Mucosa of rectum (tissue), 2 donors: ENCODE measurements around the gene USF3.

Experiments
- H3K27ac ChIP-seq, 2 donors: one replicate each; pipeline ENCODE4 v1.7.0; 2013; ENCODE audit warnings: inconsistent platforms in 2 of 2, low read depth in 2 of 2, low read length in 2 of 2
- H3K27me3 ChIP-seq, 2 donors: one replicate each; pipeline ENCODE4 v1.7.0; 2013; ENCODE audit warnings: low read length in 2 of 2; ENCODE audit not compliant: control insufficient read depth in 2 of 2, insufficient read depth in 2 of 2
- H3K36me3 ChIP-seq, 2 donors: one replicate each; pipeline ENCODE4 v1.7.0; 2013; ENCODE audit warnings: low read length in 2 of 2; ENCODE audit not compliant: control insufficient read depth in 2 of 2, insufficient read depth in 2 of 2
- H3K4me1 ChIP-seq, 2 donors: one replicate each; pipeline ENCODE4 v1.7.0; 2013; ENCODE audit warnings: low read length in 2 of 2, mild to moderate bottlenecking in 1 of 2; ENCODE audit not compliant: control insufficient read depth in 2 of 2, insufficient read depth in 2 of 2
- H3K4me3 ChIP-seq, 2 donors: one replicate each; pipeline ENCODE4 v1.7.0; 2013; ENCODE audit warnings: low read length in 2 of 2
- H3K9ac ChIP-seq, 2 donors: one replicate each; pipeline ENCODE4 v1.7.0; 2013; ENCODE audit warnings: low read length in 2 of 2, low read depth in 1 of 2, mild to moderate bottlenecking in 1 of 2
- H3K9me3 ChIP-seq, 2 donors: one replicate each; pipeline ENCODE4 v1.7.0; 2013; ENCODE audit warnings: low read length in 2 of 2; ENCODE audit not compliant: control insufficient read depth in 2 of 2
- donor health status: healthy.
- donor health status: Normal muscosa, but diverticular disease.

Gene USF3

GRCh38 chr3:113698213-113698742, 1.8 kb upstream of the USF3 start:
- Histone ChIP-seq H3K27ac (peak overlapping the region in 1 of 2 donors; percentile 16), H3K4me3 (peak overlapping the region in 1 of 2 donors; percentile 81), H3K36me3 (no peaks in the 10 kb centered on the region), H3K27me3 (no peaks in the 10 kb centered on the region), H3K4me1 (peaks cover 13 to 27% of the 10 kb centered on the region in 2 donors), H3K9ac (peak overlapping the region in 1 of 2 donors; percentile 94), H3K9me3 (no peaks in the 10 kb centered on the region)

- Histone ChIP-seq H3K9ac (peak overlapping the region; percentile 70 to 94), H3K9me3 (no peaks in the 10 kb centered on the region), H3K27me3 (no peaks in the 10 kb centered on the region), H3K36me3 (no peaks in the 10 kb centered on the region), H3K4me1 (peaks cover 13 to 27% of the 10 kb centered on the region in 2 donors), H3K27ac (peak overlapping the region; percentile 81 to 88), H3K4me3 (peak overlapping the region; percentile 81 to 94)
Observed at GRCh38 chr3:113697500-113698090, 1.2 kb upstream of the USF3 start.

- Histone ChIP-seq H3K27me3 (no peaks in the 10 kb centered on the region), H3K4me1 (peaks cover 13 to 27% of the 10 kb centered on the region in 2 donors), H3K9me3 (no peaks in the 10 kb centered on the region), H3K36me3 (no peaks in the 10 kb centered on the region), H3K27ac (peak overlapping the region; percentile 97), H3K4me3 (peak overlapping the region; percentile 81 to 94), H3K9ac (peak overlapping the region; percentile 70 to 94)
Observed at GRCh38 chr3:113696658-113697499, 437 bp upstream of the USF3 start.

- H3K27me3 ChIP-seq: no peaks in the 10 kb centered on the region
- no peaks in the 10 kb centered on the region for H3K9me3 ChIP-seq
- peak overlapping the region; percentile 97 for H3K27ac ChIP-seq
- peak overlapping the region; percentile 83 to 93 for H3K4me3 ChIP-seq
- H3K9ac ChIP-seq: peak overlapping the region; percentile 84 to 88
- no peaks in the 10 kb centered on the region for H3K36me3 ChIP-seq
- H3K4me1 ChIP-seq: peaks cover 13 to 27% of the 10 kb centered on the region in 2 donors
Observed at GRCh38 chr3:113695431-113695785, 1.0 kb downstream of the USF3 start.

- no peak overlapping the region for H3K4me3 ChIP-seq
- H3K9me3 ChIP-seq: no peaks in the 10 kb centered on the region
- H3K27me3 ChIP-seq: no peaks in the 10 kb centered on the region
- H3K36me3 ChIP-seq: peaks cover 0 to 2% of the 10 kb centered on the region in 2 donors
- H3K4me1 ChIP-seq: peaks cover 5 to 6% of the 10 kb centered on the region in 2 donors
- no peak overlapping the region for H3K9ac ChIP-seq
- H3K27ac ChIP-seq: no peak overlapping the region
Observed at GRCh38 chr3:113690482-113690881, 6.0 kb downstream of the USF3 start.

- no peaks in the 10 kb centered on the region for H3K4me1 ChIP-seq
- peaks cover 0 to 3% of the 10 kb centered on the region in 2 donors for H3K9me3 ChIP-seq
- H3K27me3 ChIP-seq: no peaks in the 10 kb centered on the region
- H3K36me3 ChIP-seq: peaks cover 0 to 2% of the 10 kb centered on the region in 2 donors
- H3K9ac ChIP-seq: no peak overlapping the region
- H3K27ac ChIP-seq: no peak overlapping the region
- H3K4me3 ChIP-seq: no peak overlapping the region
Observed at GRCh38 chr3:113685956-113686721, 10.3 kb downstream of the USF3 start.

GRCh38 chr3:113685124-113685523, 11.3 kb downstream of the USF3 start:
- H3K27ac ChIP-seq: no peak overlapping the region
- H3K4me1 ChIP-seq: no peaks in the 10 kb centered on the region
- H3K4me3 ChIP-seq: no peak overlapping the region
- no peak overlapping the region for H3K9ac ChIP-seq
- peaks cover 0 to 3% of the 10 kb centered on the region in 2 donors for H3K9me3 ChIP-seq
- peaks cover 0 to 2% of the 10 kb centered on the region in 2 donors for H3K36me3 ChIP-seq
- no peaks in the 10 kb centered on the region for H3K27me3 ChIP-seq

GRCh38 chr3:113684271-113684819, 12.1 kb downstream of the USF3 start:
- peaks cover 0 to 2% of the 10 kb centered on the region in 2 donors for H3K36me3 ChIP-seq
- no peak overlapping the region for H3K9ac ChIP-seq
- no peaks in the 10 kb centered on the region for H3K4me1 ChIP-seq
- no peaks in the 10 kb centered on the region for H3K27me3 ChIP-seq
- H3K9me3 ChIP-seq: peaks cover 0 to 3% of the 10 kb centered on the region in 2 donors
- H3K4me3 ChIP-seq: no peak overlapping the region
- H3K27ac ChIP-seq: no peak overlapping the region

GRCh38 chr3:113678773-113679172, 17.7 kb downstream of the USF3 start:
- H3K9me3 ChIP-seq: no peaks in the 10 kb centered on the region
- H3K27me3 ChIP-seq: no peaks in the 10 kb centered on the region
- H3K27ac ChIP-seq: no peak overlapping the region
- H3K9ac ChIP-seq: no peak overlapping the region
- H3K36me3 ChIP-seq: peaks cover 5 to 24% of the 10 kb centered on the region in 2 donors
- no peak overlapping the region for H3K4me3 ChIP-seq
- no peaks in the 10 kb centered on the region for H3K4me1 ChIP-seq
